Ishikawa (cell line): ENCODE data around the gene POC1B.

Experiments used
- CEBPB ChIP-seq: IDR thresholded peaks from 2 replicates; pipeline ENCODE4 v1.6.1; 2012
- CREB1 ChIP-seq: IDR thresholded peaks from 2 replicates; pipeline ENCODE4 v1.6.1; 2012; ENCODE audit warnings: low read depth
- EGR1 ChIP-seq: IDR thresholded peaks from 2 replicates; pipeline ENCODE4 v1.6.1; 2012
- EP300 ChIP-seq: IDR thresholded peaks from 2 replicates; pipeline ENCODE4 v1.6.1; 2012; ENCODE audit warnings: borderline replicate concordance
- FOXM1 ChIP-seq: IDR thresholded peaks from 2 replicates; pipeline ENCODE4 v1.6.1; 2012; ENCODE audit warnings: low read depth, borderline replicate concordance
- MAX ChIP-seq: IDR thresholded peaks from 2 replicates; pipeline ENCODE4 v1.6.1; 2012
- NFIC ChIP-seq: IDR thresholded peaks from 2 replicates; pipeline ENCODE4 v1.6.1; 2012
- RAD21 ChIP-seq: IDR thresholded peaks from 2 replicates; pipeline ENCODE4 v1.6.1; 2012; ENCODE audit warnings: low read depth
- REST ChIP-seq: IDR thresholded peaks from 2 replicates; pipeline ENCODE4 v1.6.1; 2012; ENCODE audit warnings: low read depth, mild to moderate bottlenecking
- TAF1 ChIP-seq: IDR thresholded peaks from 2 replicates; pipeline ENCODE4 v1.6.1; 2012; ENCODE audit warnings: low read depth, mild to moderate bottlenecking
- TCF12 ChIP-seq: IDR thresholded peaks from 2 replicates; pipeline ENCODE4 v1.6.1; 2012; ENCODE audit warnings: low read depth
- TEAD4 ChIP-seq: IDR thresholded peaks from 2 replicates; pipeline ENCODE4 v1.6.1; 2012
- USF1 ChIP-seq: IDR thresholded peaks from 2 replicates; pipeline ENCODE4 v1.6.1; 2012
- YY1 ChIP-seq: IDR thresholded peaks from 2 replicates; pipeline ENCODE4 v1.6.1; 2012; ENCODE audit warnings: low read depth
- ZBTB7A ChIP-seq: IDR thresholded peaks from 2 replicates; pipeline ENCODE4 v1.6.1; 2012; ENCODE audit warnings: low read depth

Gene POC1B

GRCh38 chr12:89432396-89432795 lies 93.5 kb downstream of the POC1B start:
- TF ChIP-seq REST (no peak), CREB1 (no peak), TEAD4 (no peak), RAD21 (no peak), TCF12 (no peak), ZBTB7A (no peak), USF1 (no peak), NFIC (no peak), MAX (no peak), FOXM1 (no peak)

- TF ChIP-seq EGR1 (no peak), TAF1 (no peak), ZBTB7A (no peak), MAX (no peak), EP300 (no peak), REST (no peak), TEAD4 (no peak), YY1 (no peak), CEBPB (no peak), FOXM1 (no peak), RAD21 (no peak), NFIC (no peak), CREB1 (no peak), USF1 (no peak), TCF12 (no peak)
These were observed 96.3 kb downstream of the POC1B start for GRCh38 chr12:89429528-89429927.

- TF ChIP-seq CREB1 = no peak
- no peak for TF ChIP-seq FOXM1
- no peak for TF ChIP-seq USF1
- no peak for TF ChIP-seq YY1
- TF ChIP-seq REST = no peak
- no peak for TF ChIP-seq TAF1
- no peak for TF ChIP-seq RAD21
- TF ChIP-seq TEAD4 = no peak
- no peak for TF ChIP-seq TCF12
- no peak for TF ChIP-seq ZBTB7A
- no peak for TF ChIP-seq EP300
- TF ChIP-seq EGR1 = no peak
- TF ChIP-seq NFIC = no peak
- no peak for TF ChIP-seq CEBPB
- no peak for TF ChIP-seq MAX
These were observed 98.2 kb downstream of the POC1B start for GRCh38 chr12:89427508-89428156.

GRCh38 chr12:89424846-89425245 lies 101.0 kb downstream of the POC1B start:
- TF ChIP-seq YY1 (no peak), TCF12 (no peak), USF1 (no peak), EP300 (no peak), RAD21 (no peak), REST (no peak), CEBPB (no peak), ZBTB7A (no peak), TEAD4 (no peak), EGR1 (no peak), TAF1 (no peak), CREB1 (no peak)
